Measurements from ENCODE around the gene EVA1B.

- TF ChIP-seq CTCF (IDR thresholded peaks at IDR 0.05) (no peak), GABPB1 (CRISPR knock-in tag; IDR thresholded peaks at IDR 0.05) (no peak), PREB (CRISPR knock-in tag; IDR thresholded peaks at IDR 0.05; ENCODE audit: borderline replicate concordance) (no peak), ATF3 (CRISPR knock-in tag; conservative IDR thresholded peaks at IDR 0.05) (no peak), ZNF532 (CRISPR knock-in tag; IDR thresholded peaks at IDR 0.05; ENCODE audit: borderline replicate concordance) (no peak), ZNF671 (CRISPR knock-in tag; IDR thresholded peaks at IDR 0.05) (no peak), USF2 (CRISPR knock-in tag; IDR thresholded peaks at IDR 0.05) (no peak), USF1 (CRISPR knock-in tag; IDR thresholded peaks at IDR 0.05) (no peak), ATF2 (CRISPR knock-in tag; IDR thresholded peaks at IDR 0.05; ENCODE audit: borderline replicate concordance, low read depth) (no peak), NFYB (CRISPR knock-in tag; conservative IDR thresholded peaks at IDR 0.05; ENCODE audit: low read depth) (no peak), TCF7 (CRISPR knock-in tag; IDR thresholded peaks at IDR 0.05; ENCODE audit: low read depth) (no peak)
Observed at GRCh38 chr1:36297062-36297461, 26.4 kb downstream of the EVA1B start.

Measured in WTC11 (cell line).